GM11168 (cell line): ENCODE results near the gene BIRC2.

ENCODE experiments used
- in situ Hi-C: fragments of 300-500 bp; cut with MboI; formaldehyde crosslinking; loops from one replicate; pipeline ENCODE4 v1.12.0; 2022; ENCODE audit warnings: low sequenced_read_pairs; ENCODE audit not compliant: unreplicated experiment

BIRC2 gene

GRCh38 chr11:102426000-102426399 is 79.0 kb downstream of the BIRC2 start:
- in situ Hi-C loops, result no loop called here

- in situ Hi-C loops, result no loop called here
Measured at GRCh38 chr11:102426570-102426969, 79.6 kb downstream of the BIRC2 start.

- in situ Hi-C loops, result no loop called here
Measured at GRCh38 chr11:102427068-102427467, 80.1 kb downstream of the BIRC2 start.
